ENCODE data around the gene CIITA.
"Not testable (repeated sequence)": the region's sequence is repeated elsewhere in the genome, so short reads cannot be mapped to it uniquely, and the experiment has no call there.

CIITA gene, protein sequence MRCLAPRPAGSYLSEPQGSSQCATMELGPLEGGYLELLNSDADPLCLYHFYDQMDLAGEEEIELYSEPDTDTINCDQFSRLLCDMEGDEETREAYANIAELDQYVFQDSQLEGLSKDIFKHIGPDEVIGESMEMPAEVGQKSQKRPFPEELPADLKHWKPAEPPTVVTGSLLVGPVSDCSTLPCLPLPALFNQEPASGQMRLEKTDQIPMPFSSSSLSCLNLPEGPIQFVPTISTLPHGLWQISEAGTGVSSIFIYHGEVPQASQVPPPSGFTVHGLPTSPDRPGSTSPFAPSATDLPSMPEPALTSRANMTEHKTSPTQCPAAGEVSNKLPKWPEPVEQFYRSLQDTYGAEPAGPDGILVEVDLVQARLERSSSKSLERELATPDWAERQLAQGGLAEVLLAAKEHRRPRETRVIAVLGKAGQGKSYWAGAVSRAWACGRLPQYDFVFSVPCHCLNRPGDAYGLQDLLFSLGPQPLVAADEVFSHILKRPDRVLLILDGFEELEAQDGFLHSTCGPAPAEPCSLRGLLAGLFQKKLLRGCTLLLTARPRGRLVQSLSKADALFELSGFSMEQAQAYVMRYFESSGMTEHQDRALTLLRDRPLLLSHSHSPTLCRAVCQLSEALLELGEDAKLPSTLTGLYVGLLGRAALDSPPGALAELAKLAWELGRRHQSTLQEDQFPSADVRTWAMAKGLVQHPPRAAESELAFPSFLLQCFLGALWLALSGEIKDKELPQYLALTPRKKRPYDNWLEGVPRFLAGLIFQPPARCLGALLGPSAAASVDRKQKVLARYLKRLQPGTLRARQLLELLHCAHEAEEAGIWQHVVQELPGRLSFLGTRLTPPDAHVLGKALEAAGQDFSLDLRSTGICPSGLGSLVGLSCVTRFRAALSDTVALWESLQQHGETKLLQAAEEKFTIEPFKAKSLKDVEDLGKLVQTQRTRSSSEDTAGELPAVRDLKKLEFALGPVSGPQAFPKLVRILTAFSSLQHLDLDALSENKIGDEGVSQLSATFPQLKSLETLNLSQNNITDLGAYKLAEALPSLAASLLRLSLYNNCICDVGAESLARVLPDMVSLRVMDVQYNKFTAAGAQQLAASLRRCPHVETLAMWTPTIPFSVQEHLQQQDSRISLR

GRCh38 chr16:10876799-10877341 is at the start of gene CIITA:
CIITA (plus strand) TSS chr16:10877202; CDS start chr16:10877331, 129 bp downstream.
- peak; percentile 92 for DNase-seq

- DNase-seq = peak; percentile 86
Measured at GRCh38 chr16:10827691-10828341, 49.2 kb upstream of the CIITA start.

DNA sequence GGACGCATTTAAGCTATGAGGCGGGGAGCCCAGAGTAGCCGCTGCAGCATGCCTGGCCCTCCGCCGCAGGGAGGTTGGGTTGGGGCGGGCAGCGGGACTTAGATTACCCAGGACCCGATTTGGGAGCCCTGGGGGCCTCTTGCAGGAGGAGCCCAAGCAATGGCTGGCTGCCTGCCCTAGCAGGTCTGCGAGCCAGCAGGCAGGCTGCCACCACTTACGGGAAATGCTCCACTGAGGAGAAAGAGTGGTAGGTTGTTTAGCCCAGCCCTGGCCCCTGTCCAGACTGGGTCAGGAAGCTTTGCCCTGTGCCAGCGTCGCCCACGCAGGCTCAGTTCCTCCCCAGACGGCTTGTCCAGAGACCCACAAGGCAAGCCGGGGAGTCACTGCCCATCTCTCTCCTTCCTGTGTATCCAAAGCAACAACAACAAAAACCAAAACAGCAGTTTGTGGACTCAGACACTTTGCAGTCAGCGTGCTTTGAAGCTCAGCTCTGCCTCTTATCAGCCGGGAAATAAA is 48.1 kb upstream of the CIITA start:
- peak; percentile 55 for DNase-seq

DNA sequence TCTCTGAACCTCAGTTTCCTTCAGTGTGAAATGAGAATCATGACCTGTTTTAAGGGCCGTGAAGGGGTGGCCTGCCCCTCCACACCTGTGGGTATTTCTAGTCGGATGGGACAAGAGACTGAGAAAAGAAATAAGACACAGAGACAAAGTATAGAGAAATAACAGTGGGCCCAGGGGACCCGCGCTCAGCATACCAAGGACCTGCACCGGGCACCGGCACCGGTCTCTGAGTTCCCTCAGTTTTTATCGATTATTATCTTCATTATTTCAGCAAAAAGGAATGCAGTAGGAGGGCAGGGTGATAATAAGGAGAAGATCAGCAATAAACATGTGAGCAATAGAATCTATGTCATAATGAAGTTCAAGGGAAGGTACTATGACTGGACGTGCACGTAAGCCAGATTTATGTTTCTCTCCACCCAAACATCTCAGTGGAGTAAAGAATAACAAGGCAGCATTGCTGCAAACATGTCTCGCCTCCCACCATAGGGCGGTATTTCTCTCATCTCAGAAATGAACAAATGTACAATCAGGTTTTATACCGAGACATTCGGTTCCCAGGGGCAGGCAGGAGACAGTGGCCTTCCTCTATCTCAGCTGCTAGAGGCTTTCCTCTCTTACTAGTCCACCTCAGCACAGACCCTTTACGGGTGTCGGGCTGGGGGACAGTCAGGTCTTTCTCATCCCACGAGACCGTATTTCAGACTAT is 47.5 kb upstream of the CIITA start:
- DNase-seq = not testable (repeated sequence)

DNA sequence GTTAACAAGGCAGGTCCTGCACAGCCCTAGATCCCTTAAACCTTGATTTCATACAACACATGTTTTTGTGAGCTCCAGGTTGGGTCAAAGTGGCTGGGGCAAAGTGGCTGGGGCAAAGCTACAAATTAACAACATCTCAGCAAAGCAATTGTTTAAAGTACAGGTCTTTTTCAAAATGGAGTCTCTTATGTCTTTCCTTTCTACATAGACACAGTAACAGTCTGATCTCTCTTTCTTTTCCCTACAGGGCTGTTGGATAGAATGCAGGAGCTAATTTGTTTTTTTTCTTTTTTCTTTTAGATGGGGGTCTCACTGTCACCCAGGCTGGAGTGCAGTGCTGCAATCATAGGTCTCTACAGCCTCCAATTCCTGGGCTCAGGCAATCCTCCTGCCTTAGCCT is 46.8 kb upstream of the CIITA start:
- DNase-seq = not testable (repeated sequence)

GRCh38 chr16:10831894-10832886 is 44.8 kb upstream of the CIITA start:
- DNase-seq = no peak

DNA sequence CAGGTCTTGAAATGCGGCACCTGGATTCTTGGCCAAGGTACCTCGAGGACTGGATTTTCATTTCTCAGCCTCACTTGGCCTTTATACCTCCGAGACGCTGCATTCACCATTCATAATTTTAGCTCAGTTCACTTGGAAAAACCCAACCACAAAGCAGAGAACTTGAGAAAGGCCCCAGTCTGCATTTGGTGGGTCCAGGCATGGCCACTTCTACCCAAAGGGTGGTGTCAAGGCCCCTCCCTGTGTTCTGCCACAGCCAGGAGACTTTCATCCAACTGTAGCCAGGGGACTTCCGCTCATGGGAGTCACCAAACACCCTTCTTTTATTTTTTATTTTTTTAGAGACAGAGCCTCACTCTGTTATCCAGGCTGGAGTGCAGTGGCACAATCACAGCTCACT is 43.7 kb upstream of the CIITA start:
- no peak for DNase-seq

GRCh38 chr16:10834130-10834529 is 42.9 kb upstream of the CIITA start:
- DNase-seq = no peak

DNA sequence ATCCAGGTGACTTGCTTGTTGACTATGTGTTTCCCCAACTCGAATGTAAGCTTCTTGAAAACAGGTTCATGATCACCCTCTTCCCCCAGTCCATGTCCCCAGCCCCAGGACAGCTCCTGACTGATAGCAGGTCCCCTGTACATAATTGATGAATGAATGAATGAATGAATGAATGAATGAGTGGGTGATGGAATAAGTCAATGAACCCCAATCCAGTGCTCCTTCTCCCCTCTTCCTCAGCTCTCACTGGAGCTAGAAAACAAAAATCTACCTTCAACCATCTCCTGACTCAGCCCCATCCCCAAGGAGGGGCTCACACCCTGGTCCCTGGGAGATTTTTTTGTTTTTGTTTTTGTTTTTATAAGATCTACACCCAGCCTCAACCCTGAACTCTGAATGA is 42.2 kb upstream of the CIITA start:
- DNase-seq = no peak

DNA sequence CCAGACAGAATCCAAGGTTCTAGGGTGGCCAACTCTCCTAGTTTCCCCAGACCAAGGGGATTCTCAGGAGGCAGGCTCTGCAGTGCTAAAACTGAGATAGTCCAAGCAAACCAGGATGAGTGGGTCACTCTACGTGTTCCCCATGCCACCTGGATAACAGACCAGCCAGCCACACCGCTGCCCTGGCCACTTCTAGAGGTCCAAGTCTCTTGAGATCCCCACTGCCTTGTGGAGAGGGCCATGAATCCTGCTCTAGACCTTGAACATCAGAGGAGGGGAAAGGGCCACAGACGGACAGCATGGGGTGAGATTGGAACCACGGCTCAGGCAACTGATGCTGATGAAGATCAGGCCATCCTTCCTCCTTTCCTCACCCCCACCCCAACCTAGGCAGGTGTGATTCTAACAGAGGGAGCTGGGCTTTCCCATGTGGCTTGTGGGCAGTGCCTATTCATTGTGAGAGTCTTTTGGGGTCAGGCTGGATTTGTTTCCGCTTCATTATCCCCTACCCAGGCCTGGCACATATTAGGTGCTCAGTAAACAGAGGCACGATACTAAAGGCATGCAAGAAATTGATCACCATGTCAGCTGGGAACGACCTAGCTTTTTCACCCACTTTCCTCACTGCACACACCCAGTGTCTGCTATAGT is 41.6 kb upstream of the CIITA start:
- DNase-seq = no peak

- DNase-seq = no peak
Measured at GRCh38 chr16:10836174-10836853, 40.7 kb upstream of the CIITA start.

- DNase-seq = no peak
Measured at GRCh38 chr16:10838621-10839278, 38.3 kb upstream of the CIITA start.

DNA sequence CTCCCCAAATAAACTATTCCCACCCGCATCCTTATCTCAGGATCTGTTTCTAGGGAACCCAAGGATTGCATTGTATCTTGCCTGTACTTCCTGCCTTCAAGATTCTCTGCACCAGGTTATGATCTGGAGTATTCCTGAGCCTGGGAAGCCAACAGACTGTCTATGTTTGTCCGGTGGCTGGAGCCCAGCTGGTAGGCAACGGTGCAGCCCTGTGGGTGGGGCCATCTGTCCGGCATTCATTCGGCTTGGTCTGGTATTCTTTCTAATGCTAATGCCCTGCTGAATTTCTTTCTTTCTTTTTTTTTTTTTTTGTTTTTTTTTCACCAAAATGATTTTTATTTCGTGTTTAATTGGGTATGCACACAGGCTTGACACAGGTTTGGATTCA is 37.7 kb upstream of the CIITA start:
- no peak for DNase-seq

DNA sequence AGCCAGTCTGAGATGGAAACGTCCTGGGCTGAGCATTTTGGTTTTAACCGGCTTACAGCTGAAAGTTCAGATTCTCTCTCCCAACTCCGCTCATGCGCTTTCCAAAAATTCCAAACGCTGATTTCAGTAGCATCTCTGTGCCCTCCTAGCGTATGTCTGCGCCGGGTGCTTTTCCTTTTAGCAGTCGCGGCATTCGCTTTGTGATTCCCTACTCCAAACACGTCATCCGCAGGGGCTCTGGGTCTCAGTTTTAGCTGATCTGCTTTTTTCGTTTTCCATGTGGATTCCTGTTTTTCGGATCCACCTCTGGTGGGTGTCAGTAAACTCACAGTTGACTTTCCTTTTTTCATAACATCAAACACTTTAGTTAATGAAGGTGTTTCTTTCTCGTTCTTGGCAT is 36.3 kb upstream of the CIITA start:
- no peak for DNase-seq

DNA sequence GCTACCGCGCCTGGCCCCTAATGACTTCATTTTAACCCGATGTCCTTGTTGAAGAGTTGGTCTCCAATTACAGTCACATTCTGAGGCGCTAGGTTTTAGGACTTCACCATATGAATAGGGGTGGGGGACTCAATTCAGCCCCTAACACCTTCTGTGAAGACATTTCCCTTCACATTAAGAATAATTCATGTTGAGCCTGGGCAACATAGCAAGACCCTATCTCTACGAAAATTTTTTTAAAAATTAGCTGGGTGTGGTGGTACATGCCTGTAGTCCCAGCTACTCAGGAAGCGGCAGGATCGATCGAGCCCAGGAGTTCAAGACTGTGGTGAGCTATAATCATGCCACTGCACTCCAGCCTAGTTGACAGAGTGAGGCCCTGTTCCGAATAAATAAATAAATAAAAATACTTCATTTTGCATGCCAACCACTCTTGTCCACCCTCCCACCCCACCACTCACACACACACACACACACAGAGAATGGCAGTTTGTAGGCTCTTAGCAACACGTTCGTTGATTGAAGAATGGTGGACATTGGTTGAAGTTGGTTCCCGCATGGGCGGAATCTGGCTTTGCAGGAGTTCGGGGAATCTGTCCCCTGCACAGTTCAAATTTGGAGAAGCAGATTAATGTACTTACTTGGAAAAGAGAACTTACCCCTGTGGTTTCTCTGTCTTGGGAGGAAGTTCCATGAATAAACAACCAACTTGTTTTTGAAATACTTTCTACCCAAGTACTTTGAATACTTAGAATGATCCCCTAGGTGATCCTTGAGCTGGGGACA is 30.6 kb upstream of the CIITA start:
- DNase-seq = no peak

DNA sequence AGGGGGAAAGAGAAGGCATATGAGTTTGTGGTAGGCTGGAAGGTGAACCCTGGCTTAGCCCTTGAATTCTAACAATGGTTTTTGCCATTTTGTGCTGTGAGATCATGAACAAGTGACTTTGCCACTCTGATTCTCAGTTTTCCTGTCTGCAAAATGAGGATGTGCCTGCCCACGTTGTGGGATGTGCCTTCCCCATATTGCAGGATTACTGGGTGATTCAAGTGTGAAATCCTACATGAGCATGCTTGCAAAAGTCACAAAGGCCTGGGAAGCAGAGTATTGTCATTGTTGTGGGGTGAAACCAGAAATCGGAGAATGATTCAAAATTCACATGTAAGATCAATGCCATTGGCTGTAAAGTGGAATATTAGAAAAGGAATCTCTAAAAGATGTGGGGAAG is 29.8 kb upstream of the CIITA start:
- DNase-seq = no peak

DNA sequence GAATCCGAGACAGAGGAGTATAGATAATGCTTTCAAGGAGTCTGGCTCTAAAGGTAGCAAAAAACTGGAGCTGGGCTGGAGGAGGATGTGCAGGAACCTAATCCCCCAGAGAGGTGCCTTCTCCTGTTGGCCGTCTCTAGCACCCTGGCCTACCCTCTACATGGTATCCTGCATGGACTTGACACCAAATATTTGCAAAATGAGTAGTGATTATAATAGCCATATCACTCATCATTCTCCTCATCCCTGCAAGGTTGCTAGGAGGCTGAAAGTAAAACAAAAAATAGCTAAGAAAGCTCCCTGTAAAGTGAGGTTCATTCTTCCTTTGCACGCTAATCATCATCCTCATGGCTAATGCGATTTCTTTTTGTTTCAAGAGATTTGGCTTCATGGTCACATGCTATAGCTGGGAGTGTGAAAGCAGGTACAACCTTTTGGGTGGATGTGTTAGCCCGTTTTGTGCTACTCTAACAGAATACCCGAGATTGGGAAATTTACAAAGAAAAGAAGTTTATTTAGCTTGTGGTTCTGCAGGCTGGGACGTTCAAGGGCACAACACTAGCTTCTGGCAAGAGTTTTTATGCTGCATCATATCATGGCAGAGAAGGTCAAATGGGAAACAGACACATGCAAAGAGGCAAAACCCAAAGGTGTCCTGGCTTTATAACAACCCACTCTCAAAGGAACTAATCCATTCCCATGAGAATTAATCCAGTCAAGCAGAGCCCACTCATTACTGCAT is 27.1 kb upstream of the CIITA start:
- DNase-seq = no peak

Data from fibroblast of skin of right biceps (primary cell).